ENCODE results near the gene CD44.

The CD44 gene

DNA sequence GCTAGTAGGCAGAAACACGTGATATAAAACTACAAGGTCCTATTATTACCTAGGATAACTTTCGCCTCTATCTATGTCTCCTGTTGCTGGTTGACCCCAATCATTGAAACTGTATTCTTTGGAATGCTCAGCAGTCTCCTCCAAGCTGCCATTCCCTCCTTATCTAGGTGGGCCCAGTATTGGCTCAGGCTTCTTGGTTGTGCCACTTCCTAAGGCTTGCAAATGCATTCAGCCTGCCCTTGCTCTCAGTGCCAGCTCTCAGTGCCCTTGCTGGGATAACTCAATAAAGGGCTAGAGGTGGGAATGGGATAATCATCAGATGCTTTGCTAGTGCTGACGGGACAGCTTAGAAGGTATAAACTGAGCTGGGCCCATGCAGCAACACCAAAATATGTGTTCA is 13.6 kb downstream of the CD44 start:
- DNase-seq = no peak
- Mint-ChIP-seq H3K36me3 (ENCODE audit: low read depth) (peaks cover 100% of the 10 kb centered on the region), H3K27me3 (no peaks in the 10 kb centered on the region), H3K9me3 (peaks cover 9% of the 10 kb centered on the region), H3K4me3 (no peak overlapping the region), H3K27ac (peak overlapping the region; percentile 87), H3K4me1 (ENCODE audit: low read depth) (peaks cover 97% of the 10 kb centered on the region)

- Mint-ChIP-seq H3K9me3 (peaks cover 6% of the 10 kb centered on the region), H3K27ac (peak overlapping the region; percentile 87), H3K4me1 (ENCODE audit: low read depth) (peaks cover 99% of the 10 kb centered on the region), H3K27me3 (no peaks in the 10 kb centered on the region), H3K4me3 (peak overlapping the region; percentile 24), H3K36me3 (ENCODE audit: low read depth) (peaks cover 100% of the 10 kb centered on the region)
- DNase-seq = no peak
These were observed 14.3 kb downstream of the CD44 start for GRCh38 chr11:35153280-35153679.

DNA sequence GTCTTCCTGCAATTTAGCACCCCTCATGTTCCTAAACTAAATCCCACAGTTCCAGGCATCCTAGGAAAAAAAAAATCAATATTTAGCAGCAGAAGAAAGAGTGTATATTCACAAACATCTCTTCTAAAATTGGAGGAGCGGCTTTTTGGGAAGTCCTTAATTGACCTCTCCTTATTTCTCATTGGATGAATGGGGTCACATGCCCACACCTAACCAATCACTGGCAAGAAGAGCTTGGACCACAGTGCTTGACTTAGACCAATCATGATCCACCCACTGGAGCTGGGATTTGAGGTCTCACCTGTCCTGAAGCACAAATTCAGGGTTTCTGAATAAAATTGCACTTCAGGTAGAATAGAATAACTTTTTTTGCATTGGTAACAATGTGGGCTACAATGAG is 16.0 kb downstream of the CD44 start:
- H3K27ac Mint-ChIP-seq = peak overlapping the region; percentile 87
- peak overlapping the region; percentile 0 for H3K4me3 Mint-ChIP-seq
- DNase-seq = no peak
- peaks cover 6% of the 10 kb centered on the region for H3K9me3 Mint-ChIP-seq
- peaks cover 99% of the 10 kb centered on the region for H3K4me1 Mint-ChIP-seq (ENCODE audit: low read depth)
- no peaks in the 10 kb centered on the region for H3K27me3 Mint-ChIP-seq
- peaks cover 100% of the 10 kb centered on the region for H3K36me3 Mint-ChIP-seq (ENCODE audit: low read depth)

GRCh38 chr11:35155677-35156076 is 16.7 kb downstream of the CD44 start:
- Mint-ChIP-seq H3K36me3 (ENCODE audit: low read depth) (peaks cover 100% of the 10 kb centered on the region), H3K27ac (peak overlapping the region; percentile 80), H3K27me3 (no peaks in the 10 kb centered on the region), H3K4me1 (ENCODE audit: low read depth) (peaks cover 99% of the 10 kb centered on the region), H3K4me3 (no peak overlapping the region), H3K9me3 (peaks cover 6% of the 10 kb centered on the region)
- no peak for DNase-seq

DNA sequence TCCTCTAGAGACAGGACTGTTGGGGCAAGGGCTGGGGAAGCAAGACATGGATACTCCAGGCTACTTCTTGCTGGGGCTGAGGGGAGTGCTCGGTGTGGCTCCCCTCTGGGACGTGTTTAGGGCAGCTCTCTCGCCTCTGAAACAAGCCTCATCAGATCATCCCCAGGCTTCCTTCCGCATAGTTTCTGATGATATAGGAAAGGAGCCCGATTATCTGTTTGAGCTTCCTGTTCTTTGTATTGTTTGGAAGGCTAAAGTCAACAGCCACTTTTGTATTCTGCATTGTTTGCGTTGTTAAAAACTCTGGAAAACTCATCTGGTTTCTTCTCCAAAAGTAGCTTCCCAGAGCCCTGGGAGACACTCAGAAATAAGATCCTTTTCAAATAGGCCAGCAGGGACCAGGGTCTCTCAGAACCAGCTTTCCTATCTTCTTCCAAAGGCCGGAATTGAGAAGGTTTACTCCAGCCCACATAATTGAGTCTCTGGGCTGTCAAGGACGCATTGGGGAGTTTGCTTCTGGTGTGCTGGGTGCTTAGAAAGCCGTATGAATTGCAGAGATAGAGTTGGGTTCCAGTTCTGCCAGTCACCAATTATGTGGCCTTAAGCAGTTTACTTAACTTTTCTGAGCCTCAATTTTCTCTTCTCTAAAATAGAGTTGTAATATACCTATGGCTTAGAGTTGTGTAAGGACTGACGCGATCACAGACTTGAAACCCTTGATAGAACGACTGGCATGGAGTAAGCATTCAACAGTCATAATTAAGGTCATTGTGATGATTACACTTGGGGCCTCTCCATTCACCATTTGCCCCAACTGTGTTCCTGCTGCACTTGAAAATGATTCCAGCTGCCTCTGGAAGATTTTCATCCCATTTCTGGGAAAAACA is 19.1 kb downstream of the CD44 start:
- Mint-ChIP-seq H3K4me1 (ENCODE audit: low read depth) (peaks cover 99% of the 10 kb centered on the region), H3K9me3 (peaks cover 6% of the 10 kb centered on the region), H3K4me3 (no peak overlapping the region), H3K27ac (peak overlapping the region; percentile 99), H3K36me3 (ENCODE audit: low read depth) (peaks cover 100% of the 10 kb centered on the region), H3K27me3 (no peaks in the 10 kb centered on the region)
- DNase-seq = no peak

- Mint-ChIP-seq H3K4me1 (ENCODE audit: low read depth) (peaks cover 99% of the 10 kb centered on the region), H3K27ac (peak overlapping the region; percentile 99), H3K36me3 (ENCODE audit: low read depth) (peaks cover 100% of the 10 kb centered on the region), H3K27me3 (no peaks in the 10 kb centered on the region), H3K4me3 (peak overlapping the region; percentile 26), H3K9me3 (peaks cover 6% of the 10 kb centered on the region)
- DNase-seq = no peak
These were observed 19.9 kb downstream of the CD44 start for GRCh38 chr11:35158701-35159510.

DNA sequence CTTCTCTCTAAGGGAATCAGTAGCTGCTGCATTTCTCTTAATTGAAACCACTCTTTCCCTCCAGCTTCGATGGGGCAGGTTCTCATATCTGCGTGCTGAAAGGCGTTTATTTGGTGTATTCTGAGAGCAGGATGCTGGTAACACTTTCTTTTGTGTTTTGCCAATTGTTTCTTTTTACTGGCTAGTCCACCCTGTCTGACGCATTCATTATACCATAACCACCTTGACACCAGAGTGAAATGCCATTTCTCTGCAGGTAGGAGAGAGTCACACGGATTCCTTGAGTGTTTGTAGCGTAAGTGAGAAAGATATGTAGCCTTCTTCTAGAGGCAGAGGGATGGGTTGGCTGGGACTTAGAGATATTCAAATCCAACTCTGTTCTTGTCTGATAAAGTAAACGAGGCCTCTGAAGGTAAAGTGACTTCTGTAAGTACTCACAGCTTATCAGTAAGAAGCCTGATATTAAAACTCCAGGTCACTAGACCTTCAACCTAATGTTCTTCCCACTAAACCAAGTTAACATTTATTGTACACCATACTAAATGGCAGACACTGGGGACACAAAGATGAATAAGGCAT is 21.4 kb downstream of the CD44 start:
- Mint-ChIP-seq H3K9me3 (no peaks in the 10 kb centered on the region), H3K4me1 (ENCODE audit: low read depth) (peaks cover 99% of the 10 kb centered on the region), H3K36me3 (ENCODE audit: low read depth) (peaks cover 94% of the 10 kb centered on the region), H3K4me3 (peak overlapping the region; percentile 26), H3K27me3 (no peaks in the 10 kb centered on the region), H3K27ac (peak overlapping the region; percentile 99)
- DNase-seq = no peak

- H3K4me1 Mint-ChIP-seq (ENCODE audit: low read depth) = peaks cover 99% of the 10 kb centered on the region
- H3K9me3 Mint-ChIP-seq = no peaks in the 10 kb centered on the region
- no peak overlapping the region for H3K4me3 Mint-ChIP-seq
- H3K36me3 Mint-ChIP-seq (ENCODE audit: low read depth) = peaks cover 87% of the 10 kb centered on the region
- no peaks in the 10 kb centered on the region for H3K27me3 Mint-ChIP-seq
- no peak for DNase-seq
- H3K27ac Mint-ChIP-seq = peak overlapping the region; percentile 99
These were observed 22.1 kb downstream of the CD44 start for GRCh38 chr11:35160902-35161597.

- DNase-seq = no peak
- peak overlapping the region; percentile 99 for H3K27ac Mint-ChIP-seq
- no peaks in the 10 kb centered on the region for H3K9me3 Mint-ChIP-seq
- H3K36me3 Mint-ChIP-seq (ENCODE audit: low read depth) = peaks cover 87% of the 10 kb centered on the region
- H3K4me1 Mint-ChIP-seq (ENCODE audit: low read depth) = peaks cover 100% of the 10 kb centered on the region
- no peaks in the 10 kb centered on the region for H3K27me3 Mint-ChIP-seq
- H3K4me3 Mint-ChIP-seq = no peak overlapping the region
These were observed 23.8 kb downstream of the CD44 start for GRCh38 chr11:35162745-35163144.

DNA sequence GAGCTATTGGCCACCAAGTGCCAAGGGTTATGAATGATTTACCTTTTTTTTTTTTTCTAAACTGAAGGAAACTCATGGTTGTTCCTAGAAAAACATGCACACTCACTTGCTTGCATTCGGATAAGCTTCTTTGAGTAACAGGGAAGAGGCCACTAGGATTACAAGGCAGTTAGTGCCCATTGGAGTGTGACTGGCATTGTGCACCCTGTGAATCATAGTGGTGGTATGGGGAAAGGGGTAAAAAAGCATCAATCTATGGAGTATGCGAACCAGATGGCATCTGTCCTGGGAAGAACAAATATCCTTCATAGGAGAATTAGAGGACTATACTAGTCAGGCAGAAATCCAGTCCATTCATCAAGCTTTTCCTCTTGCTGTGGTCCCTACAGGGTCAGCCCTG is 24.2 kb downstream of the CD44 start:
- Mint-ChIP-seq H3K27ac (peak overlapping the region; percentile 99), H3K36me3 (ENCODE audit: low read depth) (peaks cover 87% of the 10 kb centered on the region), H3K4me3 (no peak overlapping the region), H3K27me3 (no peaks in the 10 kb centered on the region), H3K4me1 (ENCODE audit: low read depth) (peaks cover 100% of the 10 kb centered on the region), H3K9me3 (no peaks in the 10 kb centered on the region)
- DNase-seq = no peak

- Mint-ChIP-seq H3K4me3 (peak overlapping the region; percentile 74), H3K9me3 (no peaks in the 10 kb centered on the region), H3K4me1 (ENCODE audit: low read depth) (peaks cover 100% of the 10 kb centered on the region), H3K27ac (peak overlapping the region; percentile 99), H3K36me3 (ENCODE audit: low read depth) (peaks cover 87% of the 10 kb centered on the region), H3K27me3 (no peaks in the 10 kb centered on the region)
- no peak for DNase-seq
These were observed 24.9 kb downstream of the CD44 start for GRCh38 chr11:35163702-35164496.

- H3K9me3 Mint-ChIP-seq = no peaks in the 10 kb centered on the region
- H3K27ac Mint-ChIP-seq = peak overlapping the region; percentile 99
- H3K4me1 Mint-ChIP-seq (ENCODE audit: low read depth) = peaks cover 100% of the 10 kb centered on the region
- H3K4me3 Mint-ChIP-seq = peak overlapping the region; percentile 74
- no peak for DNase-seq
- H3K36me3 Mint-ChIP-seq (ENCODE audit: low read depth) = peaks cover 87% of the 10 kb centered on the region
- no peaks in the 10 kb centered on the region for H3K27me3 Mint-ChIP-seq
These were observed 26.1 kb downstream of the CD44 start for GRCh38 chr11:35165030-35165422.

GRCh38 chr11:35165423-35166368 is 26.7 kb downstream of the CD44 start:
- Mint-ChIP-seq H3K9me3 (no peaks in the 10 kb centered on the region), H3K27me3 (no peaks in the 10 kb centered on the region), H3K27ac (peak overlapping the region; percentile 99), H3K36me3 (ENCODE audit: low read depth) (peaks cover 83% of the 10 kb centered on the region), H3K4me3 (peak overlapping the region; percentile 74), H3K4me1 (ENCODE audit: low read depth) (peaks cover 100% of the 10 kb centered on the region)
- DNase-seq = peak; percentile 73

Measured in activated T-cell treated with anti-CD3 and anti-CD28 coated beads, Interleukin-2, amount 50 U/mL, for 24 hours (primary cell).